Measurements from ENCODE around the gene BLTP3A.
"Not testable (repeated sequence)": the region's sequence is repeated elsewhere in the genome, so short reads cannot be mapped to it uniquely, and the experiment has no call there.

The BLTP3A gene

GRCh38 chr6:34809419-34809818, 17.5 kb downstream of the BLTP3A start:
- not testable (repeated sequence) for H3K4me1 ChIP-seq (ENCODE audit: control insufficient read depth, insufficient read depth, low read length); H3K27ac ChIP-seq (ENCODE audit: low read length)

GRCh38 chr6:34810017-34810882, 18.4 kb downstream of the BLTP3A start:
- Histone ChIP-seq H3K9me3 (ENCODE audit: control insufficient read depth, insufficient read depth, low read length) (no peaks in the 10 kb centered on the region), H3K27me3 (ENCODE audit: control insufficient read depth, insufficient read depth, low read length) (no peaks in the 10 kb centered on the region), H3K4me1 (ENCODE audit: control insufficient read depth, insufficient read depth, low read length) (no peaks in the 10 kb centered on the region), H3K36me3 (ENCODE audit: control insufficient read depth, insufficient read depth, low read length) (no peaks in the 10 kb centered on the region), H3K4me3 (ENCODE audit: low read length) (no peak overlapping the region), H3K27ac (ENCODE audit: low read length) (no peak overlapping the region)
- DNase-seq (ENCODE audit: low read depth, low spot score), result no peak
- WGBS (ENCODE audit: insufficient coverage, insufficient read length), result no CpG with 5 or more reads among the region's 10 CpGs

More at GRCh38 chr6:34809419-34809818, 17.5 kb downstream of the BLTP3A start:
- not testable (repeated sequence) for H3K9me3 ChIP-seq (ENCODE audit: control insufficient read depth, insufficient read depth, low read length); DNase-seq (ENCODE audit: low read depth, low spot score); H3K4me3 ChIP-seq (ENCODE audit: low read length); H3K27me3 ChIP-seq (ENCODE audit: control insufficient read depth, insufficient read depth, low read length); H3K36me3 ChIP-seq (ENCODE audit: control insufficient read depth, insufficient read depth, low read length)
- WGBS (ENCODE audit: insufficient coverage, insufficient read length), result no CpG with 5 or more reads among the region's 9 CpGs

- Histone ChIP-seq H3K4me3 (ENCODE audit: low read length) (no peak overlapping the region), H3K9me3 (ENCODE audit: control insufficient read depth, insufficient read depth, low read length) (no peaks in the 10 kb centered on the region), H3K36me3 (ENCODE audit: control insufficient read depth, insufficient read depth, low read length) (no peaks in the 10 kb centered on the region), H3K27me3 (ENCODE audit: control insufficient read depth, insufficient read depth, low read length) (no peaks in the 10 kb centered on the region), H3K27ac (ENCODE audit: low read length) (no peak overlapping the region), H3K4me1 (ENCODE audit: control insufficient read depth, insufficient read depth, low read length) (no peaks in the 10 kb centered on the region)
- WGBS (ENCODE audit: insufficient coverage, insufficient read length), result 100% methylated on average over 1 of the region's 5 CpGs
- DNase-seq (ENCODE audit: low read depth, low spot score), result no peak
These were observed 19.2 kb downstream of the BLTP3A start for GRCh38 chr6:34810936-34811632.

- Histone ChIP-seq H3K27ac (ENCODE audit: low read length) (no peak overlapping the region), H3K27me3 (ENCODE audit: control insufficient read depth, insufficient read depth, low read length) (no peaks in the 10 kb centered on the region), H3K36me3 (ENCODE audit: control insufficient read depth, insufficient read depth, low read length) (no peaks in the 10 kb centered on the region), H3K9me3 (ENCODE audit: control insufficient read depth, insufficient read depth, low read length) (no peaks in the 10 kb centered on the region), H3K4me1 (ENCODE audit: control insufficient read depth, insufficient read depth, low read length) (no peaks in the 10 kb centered on the region), H3K4me3 (ENCODE audit: low read length) (no peak overlapping the region)
- no CpG with 5 or more reads among the region's 3 CpGs for whole genome bisulfite sequencing (ENCODE audit: insufficient coverage, insufficient read length)
- no peak for DNase-seq (ENCODE audit: low read depth, low spot score)
These were observed 21.3 kb downstream of the BLTP3A start for GRCh38 chr6:34813028-34813713.

GRCh38 chr6:34816635-34817301, 24.9 kb downstream of the BLTP3A start:
- Histone ChIP-seq H3K36me3 (ENCODE audit: control insufficient read depth, insufficient read depth, low read length) (no peaks in the 10 kb centered on the region), H3K9me3 (ENCODE audit: control insufficient read depth, insufficient read depth, low read length) (no peaks in the 10 kb centered on the region), H3K4me1 (ENCODE audit: control insufficient read depth, insufficient read depth, low read length) (no peaks in the 10 kb centered on the region), H3K4me3 (ENCODE audit: low read length) (no peak overlapping the region), H3K27ac (ENCODE audit: low read length) (no peak overlapping the region), H3K27me3 (ENCODE audit: control insufficient read depth, insufficient read depth, low read length) (no peaks in the 10 kb centered on the region)
- DNase-seq (ENCODE audit: low read depth, low spot score), result no peak
- no CpG with 5 or more reads among the region's 5 CpGs for WGBS (ENCODE audit: insufficient coverage, insufficient read length)

- Histone ChIP-seq H3K4me1 (ENCODE audit: control insufficient read depth, insufficient read depth, low read length) (no peaks in the 10 kb centered on the region), H3K4me3 (ENCODE audit: low read length) (no peak overlapping the region), H3K36me3 (ENCODE audit: control insufficient read depth, insufficient read depth, low read length) (no peaks in the 10 kb centered on the region), H3K9me3 (ENCODE audit: control insufficient read depth, insufficient read depth, low read length) (no peaks in the 10 kb centered on the region), H3K27ac (ENCODE audit: low read length) (no peak overlapping the region), H3K27me3 (ENCODE audit: control insufficient read depth, insufficient read depth, low read length) (no peaks in the 10 kb centered on the region)
- WGBS (ENCODE audit: insufficient coverage, insufficient read length), result no CpG with 5 or more reads among the region's 1 CpG
- no peak for DNase-seq (ENCODE audit: low read depth, low spot score)
These were observed 25.6 kb downstream of the BLTP3A start for GRCh38 chr6:34817446-34817845.

GRCh38 chr6:34818872-34819570, 27.1 kb downstream of the BLTP3A start:
- WGBS (ENCODE audit: insufficient coverage, insufficient read length), result no CpG with 5 or more reads among the region's 4 CpGs
- not testable (repeated sequence) for H3K27me3 ChIP-seq (ENCODE audit: control insufficient read depth, insufficient read depth, low read length); DNase-seq (ENCODE audit: low read depth, low spot score); H3K4me1 ChIP-seq (ENCODE audit: control insufficient read depth, insufficient read depth, low read length); H3K9me3 ChIP-seq (ENCODE audit: control insufficient read depth, insufficient read depth, low read length); H3K36me3 ChIP-seq (ENCODE audit: control insufficient read depth, insufficient read depth, low read length); H3K27ac ChIP-seq (ENCODE audit: low read length); H3K4me3 ChIP-seq (ENCODE audit: low read length)

GRCh38 chr6:34819571-34820480, 27.9 kb downstream of the BLTP3A start:
- no peak overlapping the region for H3K27ac ChIP-seq (ENCODE audit: low read length)
- no peaks in the 10 kb centered on the region for H3K9me3 ChIP-seq (ENCODE audit: control insufficient read depth, insufficient read depth, low read length)
- H3K4me3 ChIP-seq (ENCODE audit: low read length), result no peak overlapping the region
- WGBS (ENCODE audit: insufficient coverage, insufficient read length), result no CpG with 5 or more reads among the region's 3 CpGs
- no peaks in the 10 kb centered on the region for H3K27me3 ChIP-seq (ENCODE audit: control insufficient read depth, insufficient read depth, low read length)
- no peaks in the 10 kb centered on the region for H3K4me1 ChIP-seq (ENCODE audit: control insufficient read depth, insufficient read depth, low read length)
- H3K36me3 ChIP-seq (ENCODE audit: control insufficient read depth, insufficient read depth, low read length), result peaks cover 5% of the 10 kb centered on the region; the same call in 1 of the 2 replicates
- no peak for DNase-seq (ENCODE audit: low read depth, low spot score)

- Histone ChIP-seq H3K4me1 (ENCODE audit: control insufficient read depth, insufficient read depth, low read length) (no peaks in the 10 kb centered on the region), H3K27me3 (ENCODE audit: control insufficient read depth, insufficient read depth, low read length) (no peaks in the 10 kb centered on the region), H3K9me3 (ENCODE audit: control insufficient read depth, insufficient read depth, low read length) (no peaks in the 10 kb centered on the region), H3K4me3 (ENCODE audit: low read length) (no peak overlapping the region), H3K36me3 (ENCODE audit: control insufficient read depth, insufficient read depth, low read length) (no peaks in the 10 kb centered on the region), H3K27ac (ENCODE audit: low read length) (no peak overlapping the region)
- no peak for DNase-seq (ENCODE audit: low read depth, low spot score)
- WGBS (ENCODE audit: insufficient coverage, insufficient read length), result no CpG with 5 or more reads among the region's 2 CpGs
These were observed 37.3 kb downstream of the BLTP3A start for GRCh38 chr6:34829137-34829536.
